Measurements from ENCODE around the gene KANSL1L. TPM values are rescaled to one million over a fixed set of nuclear protein-coding genes. Genes with fewer than 3 reads are reported as not detected.

The KANSL1L gene, protein sequence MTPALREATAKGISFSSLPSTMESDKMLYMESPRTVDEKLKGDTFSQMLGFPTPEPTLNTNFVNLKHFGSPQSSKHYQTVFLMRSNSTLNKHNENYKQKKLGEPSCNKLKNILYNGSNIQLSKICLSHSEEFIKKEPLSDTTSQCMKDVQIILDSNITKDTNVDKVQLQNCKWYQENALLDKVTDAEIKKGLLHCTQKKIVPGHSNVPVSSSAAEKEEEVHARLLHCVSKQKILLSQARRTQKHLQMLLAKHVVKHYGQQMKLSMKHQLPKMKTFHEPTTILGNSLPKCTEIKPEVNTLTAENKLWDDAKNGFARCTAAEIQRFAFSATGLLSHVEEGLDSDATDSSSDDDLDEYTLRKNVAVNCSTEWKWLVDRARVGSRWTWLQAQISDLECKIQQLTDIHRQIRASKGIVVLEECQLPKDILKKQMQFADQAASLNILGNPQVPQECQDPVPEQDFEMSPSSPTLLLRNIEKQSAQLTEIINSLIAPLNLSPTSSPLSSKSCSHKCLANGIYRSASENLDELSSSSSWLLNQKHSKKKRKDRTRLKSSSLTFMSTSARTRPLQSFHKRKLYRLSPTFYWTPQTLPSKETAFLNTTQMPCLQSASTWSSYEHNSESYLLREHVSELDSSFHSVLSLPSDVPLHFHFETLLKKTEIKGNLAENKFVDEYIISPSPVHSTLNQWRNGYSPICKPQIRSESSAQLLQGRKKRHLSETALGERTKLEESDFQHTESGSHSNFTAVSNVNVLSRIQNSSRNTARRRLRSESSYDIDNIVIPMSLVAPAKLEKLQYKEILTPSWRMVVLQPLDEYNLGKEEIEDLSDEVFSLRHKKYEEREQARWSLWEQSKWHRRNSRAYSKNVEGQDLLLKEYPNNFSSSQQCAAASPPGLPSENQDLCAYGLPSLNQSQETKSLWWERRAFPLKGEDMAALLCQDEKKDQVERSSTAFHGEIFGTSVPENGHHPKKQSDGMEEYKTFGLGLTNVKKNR
- total RNA-seq (2011; cell fraction: chromatin; rRNA removed; ENCODE audit: low replicate concordance) = 3.8 and 10.3 TPM in 2 replicates
- 2.2 and 3.0 TPM in 2 replicates for total RNA-seq (2011; cell fraction: nucleolus; rRNA removed)
- total RNA-seq (2011; cell fraction: nucleoplasm; rRNA removed) = 4.7 and 9.7 TPM in 2 replicates
- 1.3 TPM in 2 replicates for total RNA-seq (2014; rRNA removed)
- total RNA-seq (2014; rRNA removed; fragmentation: Illumina TruSeq; extraction: Trizol) = 2.7 and 3.8 TPM in 2 replicates
- 3.8 and 4.6 TPM in 2 replicates for total RNA-seq (2015; rRNA removed; fragmentation: Illumina TruSeq; extraction: Trizol)
- 2.2 and 2.8 TPM in 2 replicates for total RNA-seq (2021)
- polyA plus RNA-seq (2011; rRNA removed) = 5.2 and 6.7 TPM in 2 replicates
- polyA plus RNA-seq (2011; cell fraction: cytosol; rRNA removed) = 0.91 and 2.4 TPM in 2 replicates
- 5.1 and 5.3 TPM in 2 replicates for polyA plus RNA-seq (2011; cell fraction: nucleus; rRNA removed)
- 2.1 and 4.4 TPM in 2 replicates for polyA plus RNA-seq (2012)
- polyA plus RNA-seq (2014; fragmentation: Illumina TruSeq; extraction: Trizol) = 2.7 and 3.5 TPM in 2 replicates
- 1 to 10 TPM; 1.3 to 1.4 TPM for polyA plus RNA-seq (2014; fragmentation: Nextera tagmentation; extraction: Ambion mirVana)
- polyA plus RNA-seq (2014; rRNA removed) = 2.4 and 3.2 TPM in 2 replicates
- 6.7 and 6.9 TPM in 2 replicates for polyA minus RNA-seq (2011; rRNA and poly(A)+ RNA removed)
- polyA minus RNA-seq (2011; cell fraction: cytosol; rRNA and poly(A)+ RNA removed) = 1.1 and 2.2 TPM in 2 replicates
- 3.9 and 5.6 TPM in 2 replicates for polyA minus RNA-seq (2011; cell fraction: nucleus; rRNA and poly(A)+ RNA removed)
- percentile 47 among the genes with signal in this experiment for Bru-seq, nascent RNA
- BruChase-seq, experiment 1, labeled RNA remaining after a 2-hour chase = percentile 51 among the genes with signal in this experiment
- BruChase-seq, experiment 2, labeled RNA remaining after a 6-hour chase = percentile 49 among the genes with signal in this experiment
- long read RNA-seq, experiment 1, partial matches to known transcripts = 0 of 29 reads
- long read RNA-seq, experiment 1, other reads (novel, unspliced or antisense) = 29 of 29 reads
- long read RNA-seq, experiment 2 = 0 reads
- long read RNA-seq, experiment 3 = 0 reads

DNA sequence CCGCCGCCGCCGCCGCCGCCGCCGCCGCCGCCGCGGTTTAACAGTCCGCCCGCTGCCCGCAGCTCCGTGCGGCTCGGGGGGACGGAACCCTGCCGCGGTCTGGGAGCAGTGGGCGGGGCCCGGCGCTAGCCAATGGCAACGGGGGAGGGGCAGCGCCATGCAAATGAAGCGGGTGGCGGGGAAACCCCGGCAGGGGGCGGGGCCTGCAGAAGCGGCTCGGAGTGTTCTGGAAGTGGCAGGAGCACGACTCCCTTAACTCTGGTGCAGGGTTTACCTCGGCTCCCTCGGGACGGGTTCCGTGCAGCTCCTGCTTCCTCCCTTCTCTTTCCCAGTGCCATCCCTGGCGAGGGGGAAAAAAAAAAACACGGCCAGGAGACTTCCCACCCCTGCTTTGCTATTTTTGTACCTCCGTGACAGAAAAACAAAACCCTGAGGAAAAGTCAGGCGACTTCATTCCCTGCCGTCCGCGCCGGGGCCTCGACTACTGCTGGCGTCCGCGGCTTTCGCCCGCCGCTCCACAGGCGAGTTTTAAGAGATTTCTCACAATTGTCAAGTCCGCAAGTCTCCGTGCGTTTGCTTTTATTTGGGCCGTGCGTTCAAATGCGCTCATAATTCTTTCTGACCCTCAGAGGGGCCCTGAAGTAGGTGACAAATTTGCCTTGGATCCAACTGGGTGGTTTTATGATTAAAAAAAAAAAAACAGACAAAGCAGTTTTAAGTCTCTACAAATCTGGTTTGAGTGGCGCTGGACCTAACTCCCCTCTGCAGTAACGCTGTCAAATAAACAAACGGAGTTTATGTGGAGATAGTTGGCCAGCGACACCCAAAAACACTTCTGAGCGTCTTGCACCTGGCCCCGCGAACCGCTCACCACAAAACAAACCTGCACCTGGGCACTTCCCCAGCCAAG is at the start of gene KANSL1L:
Gene KANSL1L, minus strand, starts transcription at position 101 of the 910 bp plus-strand sequence. CDS start 16,827 bp downstream, outside the sequence.
- 2% methylated on average over 21 of the region's 67 CpGs for WGBS (ENCODE audit: insufficient coverage, low coverage, missing lambda C conversion rate)
- FAIRE-seq (peak; percentile 78), DNase-seq (ENCODE audit: extremely low read depth in 1 of 4, low spot score in 3 of 4) (peak; percentile 85 to 93 (median 88)), ATAC-seq (peak; percentile 89)
- no peaks in the 10 kb centered on the region for H3K9me1 ChIP-seq (ENCODE audit: control insufficient read depth, insufficient read depth, low read length)
- no peaks in the 10 kb centered on the region for H3K4me1 ChIP-seq (replicated peaks in 1 of 2; ENCODE audit: control insufficient read depth in 2 of 2, insufficient read depth in 2 of 2, low read length in 2 of 2)
- intact Hi-C loops (cut with micrococcal nuclease) = loop anchor here (5.0 kb wide), 2 partner anchors 99 to 184 kb away; no protein-coding TSS in a partner anchor
- H4K20me1 ChIP-seq (replicated peaks; ENCODE audit: control insufficient read depth, insufficient read depth, low read length) = no peaks in the 10 kb centered on the region
- H3K4me3 ChIP-seq = peak within 1 kb of the TSS; percentile 72
- no peaks in the 10 kb centered on the region for H3K27me3 ChIP-seq (ENCODE audit: control insufficient read depth in 2 of 2, insufficient read depth in 2 of 2, low read length in 2 of 2)
- H3K79me2 ChIP-seq (ENCODE audit: control insufficient read depth, insufficient read depth, low read length) = peaks cover 14% of the 10 kb centered on the region; the same call in 2 of the 3 replicates
- peak within 1 kb of the TSS; percentile 85 for H3K27ac ChIP-seq (ENCODE audit: extremely low read depth, low read depth, low read length)
- in situ Hi-C loops (cut with MboI) = no loop called here
- peak within 1 kb of the TSS; percentile 83 to 95 for H3K9ac ChIP-seq (ENCODE audit: insufficient read depth in 1 of 2, low read depth in 2 of 2, low read length in 2 of 2)
- H3K9me3 ChIP-seq (replicated peaks; ENCODE audit: control insufficient read depth, insufficient read depth, low read depth, low read length) = no peaks in the 10 kb centered on the region
- peak within 1 kb of the TSS; percentile 93 for H2AFZ ChIP-seq (ENCODE audit: low read depth, low read length)
- BruUV-seq (replicated peaks) = no TSS peak
- CTCF ChIA-PET (ENCODE audit: low intra/inter-chr PET ratio) = interaction anchor here (0.7 kb wide), 1 partner anchor 710 kb away, joined by 3 read pairs; no protein-coding TSS in a partner anchor
- POLR2A ChIA-PET = no interaction called here
- peak within 1 kb of the TSS; percentile 91 for H3K4me2 ChIP-seq (ENCODE audit: insufficient read depth, low read length)
- H3K36me3 ChIP-seq (ENCODE audit: control insufficient read depth, insufficient read depth, low read length) = no peaks in the 10 kb centered on the region
- TF ChIP-seq TBP (optimal IDR thresholded peaks at IDR 0.05; ENCODE audit: low read depth, low read length) = peak; percentile 35
- TF ChIP-seq, protein P1, sequence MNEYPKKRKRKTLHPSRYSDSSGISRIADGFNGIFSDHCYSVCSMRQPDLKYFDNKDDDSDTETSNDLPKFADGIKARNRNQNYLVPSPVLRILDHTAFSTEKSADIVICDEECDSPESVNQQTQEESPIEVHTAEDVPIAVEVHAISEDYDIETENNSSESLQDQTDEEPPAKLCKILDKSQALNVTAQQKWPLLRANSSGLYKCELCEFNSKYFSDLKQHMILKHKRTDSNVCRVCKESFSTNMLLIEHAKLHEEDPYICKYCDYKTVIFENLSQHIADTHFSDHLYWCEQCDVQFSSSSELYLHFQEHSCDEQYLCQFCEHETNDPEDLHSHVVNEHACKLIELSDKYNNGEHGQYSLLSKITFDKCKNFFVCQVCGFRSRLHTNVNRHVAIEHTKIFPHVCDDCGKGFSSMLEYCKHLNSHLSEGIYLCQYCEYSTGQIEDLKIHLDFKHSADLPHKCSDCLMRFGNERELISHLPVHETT (CRISPR knock-in tag; conservative IDR thresholded peaks at IDR 0.05 in 1 of 2, IDR thresholded peaks at IDR 0.05 in 1 of 2) = peak in 1 of 2 experiments; percentile 75; a peak in 1 of 4 replicates
- TF ChIP-seq, protein P2, sequence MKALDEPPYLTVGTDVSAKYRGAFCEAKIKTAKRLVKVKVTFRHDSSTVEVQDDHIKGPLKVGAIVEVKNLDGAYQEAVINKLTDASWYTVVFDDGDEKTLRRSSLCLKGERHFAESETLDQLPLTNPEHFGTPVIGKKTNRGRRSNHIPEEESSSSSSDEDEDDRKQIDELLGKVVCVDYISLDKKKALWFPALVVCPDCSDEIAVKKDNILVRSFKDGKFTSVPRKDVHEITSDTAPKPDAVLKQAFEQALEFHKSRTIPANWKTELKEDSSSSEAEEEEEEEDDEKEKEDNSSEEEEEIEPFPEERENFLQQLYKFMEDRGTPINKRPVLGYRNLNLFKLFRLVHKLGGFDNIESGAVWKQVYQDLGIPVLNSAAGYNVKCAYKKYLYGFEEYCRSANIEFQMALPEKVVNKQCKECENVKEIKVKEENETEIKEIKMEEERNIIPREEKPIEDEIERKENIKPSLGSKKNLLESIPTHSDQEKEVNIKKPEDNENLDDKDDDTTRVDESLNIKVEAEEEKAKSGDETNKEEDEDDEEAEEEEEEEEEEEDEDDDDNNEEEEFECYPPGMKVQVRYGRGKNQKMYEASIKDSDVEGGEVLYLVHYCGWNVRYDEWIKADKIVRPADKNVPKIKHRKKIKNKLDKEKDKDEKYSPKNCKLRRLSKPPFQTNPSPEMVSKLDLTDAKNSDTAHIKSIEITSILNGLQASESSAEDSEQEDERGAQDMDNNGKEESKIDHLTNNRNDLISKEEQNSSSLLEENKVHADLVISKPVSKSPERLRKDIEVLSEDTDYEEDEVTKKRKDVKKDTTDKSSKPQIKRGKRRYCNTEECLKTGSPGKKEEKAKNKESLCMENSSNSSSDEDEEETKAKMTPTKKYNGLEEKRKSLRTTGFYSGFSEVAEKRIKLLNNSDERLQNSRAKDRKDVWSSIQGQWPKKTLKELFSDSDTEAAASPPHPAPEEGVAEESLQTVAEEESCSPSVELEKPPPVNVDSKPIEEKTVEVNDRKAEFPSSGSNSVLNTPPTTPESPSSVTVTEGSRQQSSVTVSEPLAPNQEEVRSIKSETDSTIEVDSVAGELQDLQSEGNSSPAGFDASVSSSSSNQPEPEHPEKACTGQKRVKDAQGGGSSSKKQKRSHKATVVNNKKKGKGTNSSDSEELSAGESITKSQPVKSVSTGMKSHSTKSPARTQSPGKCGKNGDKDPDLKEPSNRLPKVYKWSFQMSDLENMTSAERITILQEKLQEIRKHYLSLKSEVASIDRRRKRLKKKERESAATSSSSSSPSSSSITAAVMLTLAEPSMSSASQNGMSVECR (CRISPR knock-in tag; IDR thresholded peaks at IDR 0.05) = peak; percentile 4; the same call in 1 of the 2 replicates

All from K562 (cell line).